ENCODE results near the gene WNT11. TPM values are rescaled to one million over a fixed set of nuclear protein-coding genes. Genes with fewer than 3 reads are reported as not detected.

The WNT11 gene
- total RNA-seq, 1 donor from 2014 or later, result not detected

DNA sequence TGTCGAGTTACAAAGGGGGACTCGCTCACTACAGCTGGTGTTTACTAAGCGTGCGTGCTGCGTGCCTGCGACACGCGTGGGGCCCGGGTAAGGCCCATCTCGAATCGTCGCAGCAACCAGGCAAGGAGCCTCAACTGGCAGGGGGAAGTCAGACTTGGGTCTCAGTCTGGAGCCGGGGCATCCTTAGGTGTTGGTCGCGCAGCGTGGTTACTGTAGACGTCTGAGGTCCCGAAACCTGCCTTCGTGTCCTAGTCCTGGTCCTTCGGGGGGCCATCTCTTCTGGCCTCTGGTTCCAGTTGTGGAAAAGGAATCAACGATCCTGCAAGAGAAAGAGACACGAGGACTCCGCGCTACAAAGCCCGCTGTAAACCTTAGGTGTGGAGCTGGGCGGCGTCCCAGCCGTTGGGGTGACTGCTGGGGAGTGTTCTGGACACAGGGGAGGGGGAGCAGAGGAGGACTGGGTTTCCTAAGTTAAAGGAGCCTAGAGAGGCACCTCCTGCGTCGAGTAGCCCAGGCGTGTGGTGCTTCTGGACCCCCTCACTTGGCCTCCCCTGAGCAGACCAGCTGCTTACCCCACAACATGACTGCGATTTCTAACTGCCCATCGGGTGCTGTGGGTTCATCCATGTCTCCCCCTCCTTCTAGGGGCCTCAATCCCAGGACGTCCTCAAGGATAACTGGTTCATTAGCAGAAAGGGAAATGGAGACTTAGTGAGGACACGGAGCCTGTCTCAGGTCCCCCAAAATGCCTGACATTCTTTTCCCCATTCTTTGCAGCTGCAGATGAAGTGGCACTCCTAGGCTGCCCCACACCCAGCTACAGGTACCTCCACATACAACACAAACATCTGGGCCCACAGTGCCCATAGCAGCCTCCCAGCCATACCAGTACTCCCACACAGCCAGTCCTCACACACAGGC is 4.9 kb upstream of the WNT11 start:
- TF ChIP-seq, protein P1, sequence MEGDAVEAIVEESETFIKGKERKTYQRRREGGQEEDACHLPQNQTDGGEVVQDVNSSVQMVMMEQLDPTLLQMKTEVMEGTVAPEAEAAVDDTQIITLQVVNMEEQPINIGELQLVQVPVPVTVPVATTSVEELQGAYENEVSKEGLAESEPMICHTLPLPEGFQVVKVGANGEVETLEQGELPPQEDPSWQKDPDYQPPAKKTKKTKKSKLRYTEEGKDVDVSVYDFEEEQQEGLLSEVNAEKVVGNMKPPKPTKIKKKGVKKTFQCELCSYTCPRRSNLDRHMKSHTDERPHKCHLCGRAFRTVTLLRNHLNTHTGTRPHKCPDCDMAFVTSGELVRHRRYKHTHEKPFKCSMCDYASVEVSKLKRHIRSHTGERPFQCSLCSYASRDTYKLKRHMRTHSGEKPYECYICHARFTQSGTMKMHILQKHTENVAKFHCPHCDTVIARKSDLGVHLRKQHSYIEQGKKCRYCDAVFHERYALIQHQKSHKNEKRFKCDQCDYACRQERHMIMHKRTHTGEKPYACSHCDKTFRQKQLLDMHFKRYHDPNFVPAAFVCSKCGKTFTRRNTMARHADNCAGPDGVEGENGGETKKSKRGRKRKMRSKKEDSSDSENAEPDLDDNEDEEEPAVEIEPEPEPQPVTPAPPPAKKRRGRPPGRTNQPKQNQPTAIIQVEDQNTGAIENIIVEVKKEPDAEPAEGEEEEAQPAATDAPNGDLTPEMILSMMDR (IDR thresholded peaks at IDR 0.05; ENCODE audit: insufficient read depth, low read length, severe bottlenecking), result no peak
- no peak for DNase-seq (ENCODE audit: low read depth)
- Histone ChIP-seq H3K4me3 (ENCODE audit: low read depth, low read length) (no peak overlapping the region), H3K27me3 (ENCODE audit: control insufficient read depth, insufficient read depth, low read length) (peaks cover 30% of the 10 kb centered on the region), H3K36me3 (ENCODE audit: control insufficient read depth, insufficient read depth, low read length) (no peaks in the 10 kb centered on the region)
- FAIRE-seq, result peak; percentile 40

DNA sequence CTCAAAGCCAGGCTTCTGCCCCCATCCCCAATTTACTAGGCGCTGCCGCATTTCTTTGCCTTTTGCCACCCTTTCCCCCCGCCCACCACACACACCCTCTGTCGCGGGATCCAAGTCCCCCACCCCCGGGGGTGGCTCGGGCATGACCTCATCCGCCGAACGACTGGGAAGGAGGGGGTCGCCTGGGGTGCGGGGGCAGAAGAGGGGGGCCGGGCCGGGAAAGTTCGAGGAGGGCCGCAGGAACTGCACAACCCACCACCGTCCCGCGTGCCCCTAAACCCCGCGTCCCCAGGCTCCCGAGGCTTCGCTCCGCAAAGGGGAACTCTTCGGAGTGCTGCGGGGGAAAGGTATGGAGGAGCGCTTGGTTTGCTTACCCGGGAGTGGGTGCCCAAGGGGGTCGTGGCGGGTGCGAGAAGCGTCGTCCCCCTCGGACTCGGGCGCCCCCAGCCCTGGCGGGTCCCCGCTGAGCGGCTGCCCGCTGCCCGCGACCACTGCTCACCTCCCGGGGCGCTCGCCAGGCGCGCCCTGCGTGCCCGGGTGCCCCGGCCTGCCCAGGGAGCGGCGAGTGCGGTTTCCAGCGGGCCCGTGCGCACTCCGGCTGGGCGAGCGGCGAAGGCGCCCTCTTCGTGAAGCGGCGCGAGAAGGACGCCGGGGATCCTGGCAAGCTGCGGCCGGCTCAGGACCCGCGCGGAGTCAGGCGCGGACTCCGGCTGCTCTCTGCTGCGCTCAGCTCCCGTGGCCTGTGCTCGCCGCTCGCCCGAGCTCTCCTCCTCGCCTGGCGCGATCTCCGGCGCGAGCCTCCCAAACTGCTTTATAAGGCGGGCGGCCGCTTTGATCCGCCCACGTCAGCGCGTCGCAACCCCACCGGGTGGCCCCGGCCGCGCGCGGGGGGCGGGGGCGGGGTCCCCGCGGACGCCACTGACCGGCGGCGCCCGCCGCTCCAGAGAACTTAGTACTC is 4.0 kb upstream of the WNT11 start:
- TF ChIP-seq, protein P1 (IDR thresholded peaks at IDR 0.05; ENCODE audit: insufficient read depth, low read length, severe bottlenecking), result no peak
- FAIRE-seq (no peak), DNase-seq (ENCODE audit: low read depth) (peak; percentile 36)
- H3K4me3 ChIP-seq (ENCODE audit: low read depth, low read length), result peak overlapping the region; percentile 40
- peaks cover 38% of the 10 kb centered on the region for H3K27me3 ChIP-seq (ENCODE audit: control insufficient read depth, insufficient read depth, low read length)
- no peaks in the 10 kb centered on the region for H3K36me3 ChIP-seq (ENCODE audit: control insufficient read depth, insufficient read depth, low read length)

DNA sequence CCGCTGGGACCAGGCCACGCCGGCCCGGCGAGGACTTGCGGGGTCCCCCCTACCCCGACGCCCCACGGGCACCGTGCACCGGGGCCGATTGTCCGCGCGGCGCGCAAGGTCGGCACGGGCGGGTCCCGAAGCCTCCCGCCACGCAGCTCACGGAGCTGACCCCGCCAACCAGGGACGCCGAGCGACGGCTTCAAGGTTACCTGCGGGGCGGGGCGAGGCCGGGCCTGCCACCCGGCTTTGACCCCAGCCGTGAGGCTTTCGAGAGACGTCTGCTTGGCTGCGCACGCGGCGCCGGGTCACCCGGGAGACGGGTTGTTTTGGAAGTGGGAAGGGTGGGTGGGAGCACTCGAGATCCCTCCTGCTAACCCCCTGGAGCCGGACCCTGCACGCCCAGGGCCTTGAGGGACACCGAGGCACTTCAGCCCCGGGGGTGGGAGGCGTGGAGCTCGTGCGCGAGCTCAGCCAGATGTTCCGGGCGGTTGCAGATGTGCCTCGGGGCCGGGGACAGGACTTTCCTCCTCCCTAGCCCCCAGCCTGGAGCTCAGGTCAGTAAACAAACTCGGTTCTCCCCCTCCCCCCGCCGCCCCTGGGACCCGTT is 3.2 kb upstream of the WNT11 start:
- FAIRE-seq (no peak), DNase-seq (ENCODE audit: low read depth) (no peak)
- no peaks in the 10 kb centered on the region for H3K36me3 ChIP-seq (ENCODE audit: control insufficient read depth, insufficient read depth, low read length)

DNA sequence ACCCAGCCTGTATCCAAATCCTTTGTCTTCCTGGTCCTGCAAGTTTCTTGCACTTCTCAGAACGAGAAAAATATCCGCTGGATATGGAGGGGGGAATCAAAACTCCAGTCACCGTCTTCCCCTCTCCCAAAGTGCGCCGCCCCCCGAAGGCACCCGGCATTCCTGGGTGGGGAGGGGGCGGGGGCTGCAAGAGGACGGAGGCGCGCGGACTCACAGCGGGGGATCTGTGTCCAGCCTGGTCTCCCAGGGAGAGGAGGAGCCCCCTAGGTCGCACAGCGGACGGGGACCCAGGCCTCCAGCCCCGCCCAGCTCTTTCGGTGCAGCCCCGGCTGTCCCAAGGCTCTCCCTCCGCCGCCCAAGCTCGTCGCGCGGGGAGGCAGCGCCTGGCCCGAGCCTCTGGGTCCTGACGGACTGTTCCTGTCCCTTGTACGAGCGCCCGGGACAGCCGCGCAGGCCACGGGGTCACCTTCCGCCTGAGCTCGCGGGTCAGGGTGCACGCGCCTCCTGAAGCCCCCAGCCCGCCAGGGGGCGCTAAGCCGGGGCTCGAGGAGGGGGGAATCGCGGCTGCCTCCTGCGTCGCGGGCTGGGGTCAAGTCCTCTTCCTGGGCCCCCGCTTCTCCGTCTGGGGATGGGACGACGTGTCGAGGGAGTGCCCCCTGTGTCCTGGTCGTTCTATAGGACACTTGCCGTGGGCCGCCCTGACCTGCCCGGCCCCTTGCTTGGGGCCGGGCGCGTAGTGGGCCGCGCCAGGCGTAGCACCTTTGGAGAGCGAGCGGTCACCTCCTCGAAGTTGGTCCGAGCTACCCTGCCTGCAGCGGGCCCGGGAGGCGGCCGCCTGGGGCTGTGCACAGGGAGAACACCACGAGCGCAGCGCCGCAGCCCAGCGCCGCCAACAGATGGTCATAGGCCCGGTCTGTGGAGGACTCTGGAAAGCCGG is 2.4 kb upstream of the WNT11 start:
- Histone ChIP-seq H3K27me3 (ENCODE audit: control insufficient read depth, insufficient read depth, low read length) (peaks cover 41% of the 10 kb centered on the region), H3K4me3 (ENCODE audit: low read depth, low read length) (peak overlapping the region; percentile 40), H3K36me3 (ENCODE audit: control insufficient read depth, insufficient read depth, low read length) (no peaks in the 10 kb centered on the region)
- no peak for FAIRE-seq
- DNase-seq (ENCODE audit: low read depth), result no peak
- TF ChIP-seq, protein P1 (IDR thresholded peaks at IDR 0.05; ENCODE audit: insufficient read depth, low read length, severe bottlenecking), result peak; percentile 89

More for the DNA sequence above, 3.2 kb upstream of the WNT11 start:
- TF ChIP-seq, protein P1 (IDR thresholded peaks at IDR 0.05; ENCODE audit: insufficient read depth, low read length, severe bottlenecking), result no peak
- Histone ChIP-seq H3K4me3 (ENCODE audit: low read depth, low read length) (peak overlapping the region; percentile 40), H3K27me3 (ENCODE audit: control insufficient read depth, insufficient read depth, low read length) (peaks cover 41% of the 10 kb centered on the region)
